Measurements from ENCODE around the gene GOLGA8S.
"Not testable (repeated sequence)": the region's sequence is repeated elsewhere in the genome, so short reads cannot be mapped to it uniquely, and the experiment has no call there.

Gene GOLGA8S

DNA sequence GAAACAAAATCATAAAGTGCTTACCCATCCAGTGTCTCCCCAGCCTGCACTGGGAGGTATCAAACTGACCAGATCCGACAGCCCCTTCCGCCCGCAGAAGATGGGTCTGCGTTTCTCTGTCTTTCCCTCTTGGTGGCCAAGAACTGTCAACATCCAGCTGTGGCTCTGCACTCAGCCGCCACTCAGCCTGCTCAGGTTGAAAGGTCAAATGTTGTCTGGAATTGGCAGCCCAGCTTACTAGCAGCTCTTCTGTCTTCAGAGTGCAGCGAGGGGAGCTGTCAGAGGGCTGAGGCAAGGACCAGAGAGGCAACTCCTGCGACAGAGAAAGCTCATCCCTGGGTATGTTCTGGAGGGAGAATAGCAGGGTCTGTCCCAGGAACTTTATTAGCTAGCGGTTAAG, 47.1 kb downstream of the GOLGA8S start:
- no peak for DNase-seq

DNA sequence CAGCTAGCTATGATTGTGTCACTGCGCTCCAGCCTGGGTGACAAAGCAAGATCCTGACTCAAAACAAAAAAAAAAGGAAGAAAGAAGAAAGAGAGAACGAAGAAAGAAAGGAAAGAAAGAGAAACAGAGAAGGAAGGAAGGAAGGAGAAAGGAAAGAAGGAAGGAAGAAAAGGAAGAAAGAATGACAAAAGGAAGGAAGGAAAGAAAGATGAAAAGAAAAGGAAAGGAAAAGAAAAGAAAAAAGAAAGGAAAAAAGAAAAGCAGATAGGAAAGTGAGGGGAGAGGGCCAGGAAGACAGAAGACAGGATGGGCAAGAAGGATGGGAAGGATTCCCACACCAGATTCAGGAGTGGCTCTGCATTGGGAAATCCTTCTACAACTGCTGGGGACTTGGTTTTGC, 47.6 kb downstream of the GOLGA8S start:
- no peak for DNase-seq

DNA sequence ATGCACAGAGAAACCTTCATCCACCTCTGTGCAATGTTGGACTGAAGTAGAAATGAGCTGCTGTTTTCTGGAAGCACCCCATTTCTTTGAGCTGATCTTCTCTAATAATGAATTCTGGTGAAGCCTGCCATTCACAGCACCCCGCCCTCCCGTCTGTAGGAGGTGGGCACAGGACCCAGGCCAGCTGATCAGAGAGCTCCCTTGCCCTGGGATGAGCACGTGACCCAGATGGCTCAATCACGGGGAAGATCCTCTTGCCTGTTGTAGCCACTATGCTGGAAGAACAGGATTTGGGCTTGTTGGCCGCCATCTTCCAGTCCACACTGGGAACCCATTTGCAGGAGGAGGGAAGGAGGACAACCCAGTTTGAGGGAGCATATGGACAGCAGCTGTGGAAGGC, 48.0 kb downstream of the GOLGA8S start:
- DNase-seq, result no peak

DNA sequence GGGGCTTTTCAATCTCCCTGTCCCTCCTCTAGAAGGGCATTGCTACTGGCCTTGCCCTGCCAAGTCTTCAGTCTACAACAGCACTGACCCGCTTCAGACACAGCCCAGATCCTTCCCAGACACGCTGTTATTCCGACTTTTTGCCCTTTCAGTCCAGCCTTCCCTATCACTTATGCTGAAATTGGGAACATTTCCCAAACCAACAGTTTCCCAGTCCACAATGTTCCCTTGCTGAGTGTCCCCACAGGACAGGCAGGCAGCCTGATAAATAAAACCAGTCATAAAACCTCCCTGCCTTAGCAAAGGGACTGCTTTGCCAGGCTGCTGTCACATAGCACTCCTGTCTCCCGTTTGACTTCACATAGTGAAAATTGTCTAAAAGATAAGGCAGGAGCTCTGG, 49.0 kb downstream of the GOLGA8S start:
- DNase-seq, result no peak

DNA sequence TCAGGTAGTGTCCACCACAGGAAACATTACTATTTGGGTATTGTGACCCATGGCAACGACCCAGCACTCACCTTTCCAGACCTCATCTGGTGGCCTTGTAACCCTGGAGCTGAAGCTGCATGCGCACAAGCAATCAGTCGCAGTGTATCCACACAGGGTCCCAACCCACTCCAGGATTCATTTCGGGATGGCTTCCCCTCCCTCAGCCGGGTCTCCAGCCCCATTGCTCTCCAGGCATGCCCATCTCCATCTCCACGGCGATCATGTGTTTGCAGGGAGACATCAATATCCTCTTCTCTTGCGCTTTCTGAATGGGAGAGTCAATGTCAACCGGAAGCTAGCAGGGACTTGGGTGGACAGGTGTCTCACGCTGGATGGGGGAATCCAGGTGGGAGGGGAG, 57.3 kb downstream of the GOLGA8S start:
- no peak for DNase-seq

DNA sequence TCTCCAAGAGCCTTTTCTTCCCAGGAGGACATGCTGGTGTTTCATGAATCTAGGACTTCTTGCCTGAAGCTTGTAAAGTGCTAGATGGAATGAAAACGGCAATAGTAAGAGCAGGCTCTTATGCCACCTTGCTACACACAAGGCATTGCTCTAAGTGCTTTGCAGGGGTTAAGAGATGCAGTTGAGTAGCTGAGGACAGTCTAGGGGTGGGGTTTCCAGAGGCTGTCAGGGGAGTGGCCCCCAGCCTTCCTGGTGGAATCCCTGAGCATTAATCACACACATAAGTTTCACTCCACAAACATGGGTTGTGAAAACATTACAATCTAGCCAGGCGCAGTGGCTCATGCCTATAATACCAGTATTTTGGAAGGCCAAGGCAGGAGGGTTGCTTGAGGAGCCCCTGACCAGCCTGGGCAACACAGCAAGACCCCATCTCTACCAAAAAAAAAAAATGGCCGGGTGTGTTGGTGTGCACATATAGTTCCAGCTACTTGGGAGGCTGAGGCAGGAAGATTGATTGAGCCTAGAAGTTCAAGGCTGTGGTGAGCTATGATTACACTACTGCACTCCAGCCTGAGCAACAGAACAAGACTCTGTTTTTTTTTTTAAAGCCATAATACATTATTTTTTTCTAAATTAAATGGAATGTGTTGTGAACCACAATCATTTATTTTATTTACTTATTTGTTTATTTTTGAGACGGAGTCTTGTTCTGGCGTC, 58.5 kb downstream of the GOLGA8S start:
- DNase-seq, result not testable (repeated sequence)
